K562 (cell line): ENCODE results near the gene ASIC3. TPM values are rescaled to one million over a fixed set of nuclear protein-coding genes. Genes with fewer than 3 reads are reported as not detected.
A peak's percentile ranks its signal among the peaks of the same experiment; 100 is the strongest.

Experiments
- CBX5 ChIP-seq: IDR thresholded peaks from 2 replicates; pipeline ENCODE4 v1.6.1; 2014; ENCODE audit warnings: low read depth, borderline replicate concordance
- CCNT2 ChIP-seq: IDR thresholded peaks from 2 replicates; pipeline ENCODE4 v1.6.1; 2011; ENCODE audit warnings: borderline replicate concordance, low read depth, mild to moderate bottlenecking, moderate library complexity, mixed read lengths, low read length; ENCODE audit not compliant: insufficient read length; ENCODE audit errors: extremely low read depth
- CEBPB ChIP-seq: fragments of 450-650 bp; IDR thresholded peaks from 2 replicates; pipeline ENCODE4 v1.6.1; 2016; ENCODE audit warnings: missing genetic modification characterization, missing compliant biosample characterization
- CREB3L1 ChIP-seq: fragments of 450-650 bp; IDR thresholded peaks from 2 replicates; pipeline ENCODE4 v1.6.1; 2014; ENCODE audit warnings: low read depth, mild to moderate bottlenecking, moderate library complexity, borderline replicate concordance
- FOS ChIP-seq: IDR thresholded peaks from 3 replicates; pipeline ENCODE4 v1.6.1; 2011; ENCODE audit not compliant: insufficient read length; ENCODE audit errors: extremely low read depth
- GABPB1 ChIP-seq: sonication (generic); formaldehyde crosslinking; IDR thresholded peaks from 2 replicates; pipeline ENCODE4 v1.8.0; 2022; ENCODE audit warnings: mild to moderate bottlenecking, missing genetic modification reagents
- GTF2B ChIP-seq: IDR thresholded peaks from 2 replicates; pipeline ENCODE4 v1.6.1; 2011; ENCODE audit not compliant: insufficient read length; ENCODE audit errors: extremely low read depth
- JUN ChIP-seq, 2 experiments: sonication (generic) in 1 of 2; formaldehyde crosslinking in 1 of 2; IDR thresholded peaks; 2 replicates each; pipeline versions ENCODE4 v1.6.1 to v1.8.0; 2012 to 2022; ENCODE audit warnings: borderline replicate concordance in 2 of 2, mild to moderate bottlenecking in 2 of 2, improper control_type of control experiment in 1 of 2, low read depth in 1 of 2, low read length in 1 of 2, missing genetic modification reagents in 1 of 2
- JUND ChIP-seq, 2 experiments: IDR thresholded peaks; 2 replicates in 1 of 2; 3 replicates in 1 of 2; pipeline ENCODE4 v1.6.1; 2011; ENCODE audit warnings: borderline replicate concordance in 2 of 2, low read depth in 2 of 2, low read length in 2 of 2, improper control_type of control experiment in 1 of 2, missing biosample characterization in 1 of 2, missing genetic modification characterization in 1 of 2, missing genetic modification reagents in 1 of 2
- KLF13 ChIP-seq: fragments of 450-650 bp; IDR thresholded peaks from 2 replicates; pipeline ENCODE4 v1.6.1; 2016; ENCODE audit warnings: missing genetic modification characterization, low read depth, mild to moderate bottlenecking, missing compliant biosample characterization, moderate library complexity, borderline replicate concordance
- KLF16 ChIP-seq: IDR thresholded peaks from 2 replicates; pipeline ENCODE4 v1.6.1; 2016; ENCODE audit warnings: antibody characterized with exemption
- NR0B1 ChIP-seq: fragments of 450-650 bp; IDR thresholded peaks from one replicate; pipeline ENCODE4 v1.6.1; 2018; ENCODE audit warnings: mild to moderate bottlenecking, moderate library complexity; ENCODE audit not compliant: partially characterized antibody
- TARDBP ChIP-seq: fragments of 450-650 bp; IDR thresholded peaks from 2 replicates; pipeline ENCODE4 v1.6.1; 2016
- ZNF143 ChIP-seq: sonication (generic); formaldehyde crosslinking; IDR thresholded peaks from 2 replicates; pipeline ENCODE4 v1.9.0; 2022; ENCODE audit warnings: mild to moderate bottlenecking, missing genetic modification reagents
- ZNF655 ChIP-seq: fragments of 250-450 bp; sonication (Bioruptor Pico); IDR thresholded peaks from 2 replicates; pipeline ENCODE4 v1.5.0; 2021
- polyA plus RNA-seq, 8 experiments: library from polyadenylated mRNA; depleted of rRNA in 4 of 8; stranded (reverse) in 5 of 8; unstranded in 3 of 8; fragments of >200 nt; fragmentation: Nextera tagmentation in 2 of 8; fragmentation: Illumina TruSeq in 1 of 8; extraction: Ambion mirVana in 2 of 8; extraction: Trizol in 1 of 8; gene quantifications; 2 replicates each; pipeline versions ENCODE4 v1.2.1 to v1.2.3, GENCODE V29; 2011 to 2014; ENCODE audit warnings: inconsistent platforms in 1 of 8, missing spikeins in 1 of 8
- total RNA-seq, 7 experiments: library from RNA; depleted of rRNA in 6 of 7; stranded (reverse); fragments of >200 nt in 6 of 7; fragmentation: Illumina TruSeq in 2 of 7; extraction: Trizol in 2 of 7; gene quantifications; 2 replicates each; pipeline versions ENCODE4 v1.2.1 to v1.2.3, GENCODE V29; 2011 to 2021; ENCODE audit warnings: low replicate concordance in 1 of 7
- TF ChIP-seq, protein P1 (sequence below): sonication (generic); formaldehyde crosslinking; IDR thresholded peaks from 2 replicates; pipeline ENCODE4 v1.5.0; 2020; ENCODE audit warnings: missing genetic modification reagents

Gene ASIC3
- total and polyA plus RNA-seq, 9 of the 15 experiments (the other 6 are each of a cell fraction or from before 2014, with no cell fraction given), result 0.11 to 5.0 (median 0.87) TPM

DNA sequence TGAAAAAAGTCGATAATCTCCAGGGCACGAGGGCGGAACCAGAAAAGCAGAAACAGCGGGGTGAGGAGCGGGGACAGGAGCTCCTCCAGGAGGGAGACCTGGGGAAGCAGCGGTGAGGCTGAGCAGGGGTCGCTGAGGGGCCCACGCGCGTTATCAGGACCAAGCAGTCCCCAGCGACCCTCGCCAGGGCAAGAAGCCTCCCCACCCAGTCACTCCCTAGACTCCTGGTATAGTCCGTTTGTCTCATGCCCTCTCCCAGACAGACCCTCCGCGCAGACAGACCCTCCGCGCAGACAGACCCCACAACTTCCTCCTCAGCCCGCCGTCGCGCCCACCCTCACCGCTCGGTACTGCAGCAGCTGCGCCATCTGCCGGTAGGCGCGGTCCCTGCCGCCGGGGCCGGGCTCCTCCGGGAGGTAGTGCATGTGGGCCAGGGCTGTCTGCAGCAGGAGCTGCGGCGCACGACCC lies 30.3 kb upstream of the ASIC3 start (continued):
- TF ChIP-seq GTF2B (no peak), ZNF655 (CRISPR knock-in tag) (no peak), GABPB1 (CRISPR knock-in tag) (peak; percentile 74), TARDBP (peak; percentile 74; the same call in 1 of the 2 replicates), NR0B1 (no peak), JUND (IDR thresholded peaks at IDR 0.05; ENCODE audit: borderline replicate concordance, low read depth, low read length) (0 out of 2 replicates have a peak, but pooled peaks have one; percentile 45), JUND (tag; IDR thresholded peaks at IDR 0.05; ENCODE audit: borderline replicate concordance, low read depth, low read length) (peak; percentile 20; the same call in 1 of the 3 replicates), CCNT2 (no peak), FOS (no peak), CEBPB (tag) (no peak), KLF16 (peak; percentile 74; the same call in 1 of the 2 replicates), CREB3L1 (peak; percentile 56), ZNF143 (CRISPR knock-in tag) (no peak), KLF13 (tag) (no peak), CBX5 (no peak), JUN (IDR thresholded peaks at IDR 0.05; ENCODE audit: borderline replicate concordance, low read depth, low read length) (peak; percentile 20; the same call in 1 of the 2 replicates), JUN (CRISPR knock-in tag; IDR thresholded peaks at IDR 0.05; ENCODE audit: borderline replicate concordance) (no peak; the same call in 1 of the 2 replicates)
- TF ChIP-seq, protein P1, sequence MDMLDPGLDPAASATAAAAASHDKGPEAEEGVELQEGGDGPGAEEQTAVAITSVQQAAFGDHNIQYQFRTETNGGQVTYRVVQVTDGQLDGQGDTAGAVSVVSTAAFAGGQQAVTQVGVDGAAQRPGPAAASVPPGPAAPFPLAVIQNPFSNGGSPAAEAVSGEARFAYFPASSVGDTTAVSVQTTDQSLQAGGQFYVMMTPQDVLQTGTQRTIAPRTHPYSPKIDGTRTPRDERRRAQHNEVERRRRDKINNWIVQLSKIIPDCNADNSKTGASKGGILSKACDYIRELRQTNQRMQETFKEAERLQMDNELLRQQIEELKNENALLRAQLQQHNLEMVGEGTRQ, result no peak; the same call in 1 of the 2 replicates
